SK-N-SH (cell line): ENCODE results near the gene CDKAL1. TPM values are rescaled to one million over a fixed set of nuclear protein-coding genes. Genes with fewer than 3 reads are reported as not detected.

ENCODE experiments used
- polyA plus RNA-seq, 3 experiments: library from polyadenylated mRNA; depleted of rRNA; stranded (reverse); fragments of >200 nt; gene quantifications; 2 replicates each; pipeline ENCODE4 v1.2.3, GENCODE V29; 2012
- small RNA-seq, 7 experiments: library from RNA; depleted of rRNA; stranded (forward); fragments of <200 nt; gene quantifications; one replicate each; pipeline ENCODE3, GENCODE V24; 2012

The CDKAL1 gene
- polyA plus RNA-seq, 1 of the 3 experiments (the other 2 are of a cell fraction) = 2.6 TPM

Small RNAs within 50 kb of the gene (small RNA-seq; reads per million reads assigned to genes)
- gene RF00019 (0 reads per million in 7 experiments), gene RNU6-150P (0 reads per million in 7 experiments)

Other genes with a start within 250 kb of the CDKAL1 start
- gene E2F3, start 132.6 kb upstream of the CDKAL1 start, polyA plus RNA-seq (2012; rRNA removed) = 12.7 and 14.4 TPM in 2 replicates